ENCODE measurements around the gene KRAS. TPM values are rescaled to one million over a fixed set of nuclear protein-coding genes. Genes with fewer than 3 reads are reported as not detected.

KRAS gene
- total RNA-seq, 1 experiment from 2014 or later: 6.2 TPM

DNA sequence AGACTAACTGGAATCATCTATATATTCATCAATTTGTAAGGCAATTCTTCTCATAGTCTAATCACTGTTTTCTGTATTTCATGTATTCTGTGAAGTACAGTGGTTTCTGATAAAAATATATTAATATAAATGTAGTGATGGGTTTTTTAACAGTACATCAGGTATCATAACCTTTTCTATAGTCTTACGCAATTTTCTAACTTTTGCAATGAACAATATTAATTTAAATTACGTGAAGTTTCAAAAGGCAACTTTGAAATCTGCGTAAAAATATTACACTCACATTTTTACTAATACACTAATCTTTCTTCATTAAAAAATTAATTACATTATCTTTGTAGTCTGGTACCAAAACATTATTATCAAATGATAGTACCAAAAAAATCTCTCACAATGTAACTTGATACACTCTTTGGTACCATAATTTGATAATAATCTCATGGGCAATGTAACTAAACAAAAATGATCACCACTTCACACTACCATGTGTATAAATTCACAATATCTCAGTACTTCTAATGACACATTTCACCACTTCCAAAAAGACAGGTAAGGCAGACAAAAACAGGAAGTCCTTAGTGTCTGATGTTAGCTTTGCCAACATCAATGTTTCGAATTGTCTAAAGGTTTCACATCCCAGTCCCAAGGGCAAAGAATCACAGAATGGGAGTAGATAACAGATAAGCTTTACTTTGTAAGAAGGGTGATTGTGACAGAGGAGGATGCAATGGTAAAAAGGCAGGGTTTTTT lies 64.5 kb downstream of the KRAS start:
- ChIA-PET CTCF (no interaction called here), POLR2A (ENCODE audit: unreplicated experiment) (no interaction called here)
- Histone ChIP-seq H2AFZ (ENCODE audit: low read length) (no peak overlapping the region), H3K36me3 (ENCODE audit: low read depth, low read length) (no peaks in the 10 kb centered on the region), H3K9ac (ENCODE audit: low read length) (no peak overlapping the region), H3K9me2 (replicated peaks; ENCODE audit: low read length) (no peaks in the 10 kb centered on the region), H3K4me2 (ENCODE audit: low read length) (no peak overlapping the region), H3F3A (ENCODE audit: low read length, unreplicated experiment) (no peaks in the 10 kb centered on the region), H3K4me3 (ENCODE audit: low read length) (no peak overlapping the region), H3K9me3 (ENCODE audit: low read length) (no peaks in the 10 kb centered on the region), H4K20me1 (ENCODE audit: low read length) (no peaks in the 10 kb centered on the region), H3K27me3 (ENCODE audit: low read length) (0 out of 2 replicates have a peak, but pooled peaks cover 4% of the 10 kb centered on the region), H3K4me1 (ENCODE audit: insufficient read depth, low read length) (peaks cover 8% of the 10 kb centered on the region; the same call in 1 of the 2 replicates), H3K27ac (ENCODE audit: low read length) (no peak overlapping the region), H3K79me2 (ENCODE audit: low read length) (no peaks in the 10 kb centered on the region)
- TF ChIP-seq, protein P1, sequence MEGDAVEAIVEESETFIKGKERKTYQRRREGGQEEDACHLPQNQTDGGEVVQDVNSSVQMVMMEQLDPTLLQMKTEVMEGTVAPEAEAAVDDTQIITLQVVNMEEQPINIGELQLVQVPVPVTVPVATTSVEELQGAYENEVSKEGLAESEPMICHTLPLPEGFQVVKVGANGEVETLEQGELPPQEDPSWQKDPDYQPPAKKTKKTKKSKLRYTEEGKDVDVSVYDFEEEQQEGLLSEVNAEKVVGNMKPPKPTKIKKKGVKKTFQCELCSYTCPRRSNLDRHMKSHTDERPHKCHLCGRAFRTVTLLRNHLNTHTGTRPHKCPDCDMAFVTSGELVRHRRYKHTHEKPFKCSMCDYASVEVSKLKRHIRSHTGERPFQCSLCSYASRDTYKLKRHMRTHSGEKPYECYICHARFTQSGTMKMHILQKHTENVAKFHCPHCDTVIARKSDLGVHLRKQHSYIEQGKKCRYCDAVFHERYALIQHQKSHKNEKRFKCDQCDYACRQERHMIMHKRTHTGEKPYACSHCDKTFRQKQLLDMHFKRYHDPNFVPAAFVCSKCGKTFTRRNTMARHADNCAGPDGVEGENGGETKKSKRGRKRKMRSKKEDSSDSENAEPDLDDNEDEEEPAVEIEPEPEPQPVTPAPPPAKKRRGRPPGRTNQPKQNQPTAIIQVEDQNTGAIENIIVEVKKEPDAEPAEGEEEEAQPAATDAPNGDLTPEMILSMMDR (conservative IDR thresholded peaks at IDR 0.05; ENCODE audit: low read depth, low read length): no peak
- no peak for TF ChIP-seq EZH2phosphoT487 (IDR thresholded peaks at IDR 0.05; ENCODE audit: borderline replicate concordance, low read length)
- no peak for TF ChIP-seq EZH2 (IDR thresholded peaks at IDR 0.05; ENCODE audit: low read length, unreplicated experiment)
- no peak for ATAC-seq
- no peak for DNase-seq
- intact Hi-C loops (cut with micrococcal nuclease): no loop called here
- BruUV-seq (replicated peaks): no TSS peak

DNA sequence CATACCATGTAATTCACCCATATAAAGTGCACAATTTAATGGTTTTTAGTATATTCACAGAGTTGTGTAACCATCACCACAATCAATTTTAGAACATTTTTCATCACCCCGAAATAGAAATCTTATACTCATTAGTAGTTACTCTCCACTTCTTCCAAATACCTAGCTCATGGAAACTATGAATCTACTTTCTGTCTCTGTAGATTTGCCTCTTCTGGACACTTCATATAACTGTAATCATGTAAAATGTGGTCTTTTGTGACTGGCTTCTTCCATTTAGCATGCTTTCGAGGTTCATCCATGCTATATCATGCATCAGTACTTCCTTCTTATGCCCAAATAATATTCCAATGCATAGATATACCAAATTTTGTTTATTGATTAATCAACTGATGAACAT lies 66.6 kb downstream of the KRAS start:
- ChIA-PET POLR2A (ENCODE audit: unreplicated experiment) (interaction anchor here (0.7 kb wide), 1 partner anchor 164 kb away, joined by 6 read pairs; no protein-coding TSS in a partner anchor), CTCF (no interaction called here)
- Histone ChIP-seq H3K27me3 (ENCODE audit: low read length) (0 out of 2 replicates have a peak, but pooled peaks cover 4% of the 10 kb centered on the region), H3F3A (ENCODE audit: low read length, unreplicated experiment) (no peaks in the 10 kb centered on the region), H4K20me1 (ENCODE audit: low read length) (no peaks in the 10 kb centered on the region), H3K4me3 (ENCODE audit: low read length) (no peak overlapping the region), H2AFZ (ENCODE audit: low read length) (no peak overlapping the region), H3K4me1 (ENCODE audit: insufficient read depth, low read length) (peaks cover 8% of the 10 kb centered on the region; the same call in 1 of the 2 replicates), H3K9ac (ENCODE audit: low read length) (no peak overlapping the region), H3K4me2 (ENCODE audit: low read length) (no peak overlapping the region), H3K9me2 (replicated peaks; ENCODE audit: low read length) (no peaks in the 10 kb centered on the region), H3K36me3 (ENCODE audit: low read depth, low read length) (no peaks in the 10 kb centered on the region), H3K9me3 (ENCODE audit: low read length) (no peaks in the 10 kb centered on the region), H3K27ac (ENCODE audit: low read length) (no peak overlapping the region), H3K79me2 (ENCODE audit: low read length) (no peaks in the 10 kb centered on the region)
- DNase-seq (no peak), ATAC-seq (no peak)
- no TSS peak for BruUV-seq (replicated peaks)
- intact Hi-C loops (cut with micrococcal nuclease): no loop called here
- TF ChIP-seq, protein P1 (conservative IDR thresholded peaks at IDR 0.05; ENCODE audit: low read depth, low read length): no peak
- TF ChIP-seq EZH2 (IDR thresholded peaks at IDR 0.05; ENCODE audit: low read length, unreplicated experiment): no peak
- TF ChIP-seq EZH2phosphoT487 (IDR thresholded peaks at IDR 0.05; ENCODE audit: borderline replicate concordance, low read length): no peak

DNA sequence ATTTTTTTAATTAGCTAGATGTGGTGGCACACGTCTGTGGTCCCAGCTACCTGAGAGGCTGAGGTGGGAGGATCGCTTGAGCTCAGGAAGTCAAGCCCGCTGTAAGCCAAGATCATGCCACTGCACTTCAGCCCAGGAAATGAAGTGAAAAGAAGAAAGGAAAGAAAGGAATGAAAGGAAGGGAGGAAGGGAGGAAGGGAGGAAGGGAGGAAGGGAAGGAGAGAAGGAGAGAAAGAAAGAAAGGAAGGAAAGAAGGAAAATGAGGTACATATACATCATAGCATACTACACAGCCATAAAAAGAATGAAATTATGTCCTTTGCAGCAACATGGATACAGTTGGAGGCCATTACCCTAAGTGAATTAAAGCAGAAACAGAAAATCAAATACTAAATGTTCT lies 68.0 kb downstream of the KRAS start:
- H4K20me1 ChIP-seq (ENCODE audit: low read length): no peaks in the 10 kb centered on the region
- ATAC-seq (no peak), DNase-seq (no peak)
- no peak overlapping the region for H3K27ac ChIP-seq (ENCODE audit: low read length)
- no TSS peak for BruUV-seq (replicated peaks)
- H3K4me2 ChIP-seq (ENCODE audit: low read length): no peak overlapping the region
- ChIA-PET POLR2A (ENCODE audit: unreplicated experiment) (no interaction called here), CTCF (no interaction called here)
- no peaks in the 10 kb centered on the region for H3K36me3 ChIP-seq (ENCODE audit: low read depth, low read length)
- peaks cover 5% of the 10 kb centered on the region; the same call in 1 of the 2 replicates for H3K4me1 ChIP-seq (ENCODE audit: insufficient read depth, low read length)
- H3K9me3 ChIP-seq (ENCODE audit: low read length): no peaks in the 10 kb centered on the region
- H3K4me3 ChIP-seq (ENCODE audit: low read length): no peak overlapping the region
- H2AFZ ChIP-seq (ENCODE audit: low read length): no peak overlapping the region
- H3K9me2 ChIP-seq (replicated peaks; ENCODE audit: low read length): no peaks in the 10 kb centered on the region
- intact Hi-C loops (cut with micrococcal nuclease): no loop called here
- H3K79me2 ChIP-seq (ENCODE audit: low read length): no peaks in the 10 kb centered on the region
- 0 out of 2 replicates have a peak, but pooled peaks cover 4% of the 10 kb centered on the region for H3K27me3 ChIP-seq (ENCODE audit: low read length)
- no peak overlapping the region for H3K9ac ChIP-seq (ENCODE audit: low read length)
- H3F3A ChIP-seq (ENCODE audit: low read length, unreplicated experiment): no peaks in the 10 kb centered on the region
- TF ChIP-seq, protein P1 (conservative IDR thresholded peaks at IDR 0.05; ENCODE audit: low read depth, low read length): no peak
- TF ChIP-seq EZH2 (IDR thresholded peaks at IDR 0.05; ENCODE audit: low read length, unreplicated experiment) (no peak), EZH2phosphoT487 (IDR thresholded peaks at IDR 0.05; ENCODE audit: borderline replicate concordance, low read length) (no peak)

Data from PC-3 (cell line).